Smooth muscle cell (in vitro differentiated cells): ENCODE measurements around the gene ZNF431. TPM values are rescaled to one million over a fixed set of nuclear protein-coding genes. Genes with fewer than 3 reads are reported as not detected.

ENCODE experiments used
- DNase-seq: peaks from one replicate; lab custom pipeline; 2025; ENCODE audit not compliant: unreplicated experiment; lab: John Stamatoyannopoulos, UW
- H2AFZ ChIP-seq: fragments of 200-600 bp; sonication (generic); 2 replicates; pipeline ENCODE4 v1.6.0; 2016; ENCODE audit warnings: antibody characterized with exemption, low read depth, mild to moderate bottlenecking
- H3F3A ChIP-seq: fragments of 200-600 bp; sonication (generic); 2 replicates; pipeline ENCODE4 v1.6.0; 2017; ENCODE audit warnings: antibody characterized with exemption, low read depth
- H3K27ac ChIP-seq: fragments of 200-600 bp; sonication (generic); 2 replicates; pipeline ENCODE4 v1.5.1; 2016; ENCODE audit warnings: low read depth, mild to moderate bottlenecking
- H3K27me3 ChIP-seq: fragments of 200-600 bp; sonication (generic); 2 replicates; pipeline ENCODE4 v1.6.1; 2016; ENCODE audit warnings: low read depth, mild to moderate bottlenecking
- H3K36me3 ChIP-seq: fragments of 200-600 bp; sonication (generic); 2 replicates; pipeline ENCODE4 v1.5.1; 2016; ENCODE audit warnings: low read depth
- H3K4me1 ChIP-seq: fragments of 200-600 bp; sonication (generic); 2 replicates; pipeline ENCODE4 v1.5.1; 2016; ENCODE audit warnings: low read depth
- H3K4me2 ChIP-seq: fragments of 200-600 bp; sonication (generic); 2 replicates; pipeline ENCODE4 v1.6.0; 2016; ENCODE audit warnings: mild to moderate bottlenecking
- H3K4me3 ChIP-seq: fragments of 200-600 bp; sonication (generic); 2 replicates; pipeline ENCODE4 v1.5.1; 2016; ENCODE audit warnings: mild to moderate bottlenecking
- H3K79me2 ChIP-seq: fragments of 200-600 bp; sonication (generic); 2 replicates; pipeline ENCODE4 v1.6.0; 2016; ENCODE audit warnings: low read depth, mild to moderate bottlenecking
- H3K9ac ChIP-seq: fragments of 200-600 bp; sonication (generic); 2 replicates; pipeline ENCODE4 v1.6.0; 2016; ENCODE audit warnings: low read depth
- H3K9me3 ChIP-seq: fragments of 200-600 bp; sonication (generic); replicated peaks from 2 replicates; pipeline ENCODE4 v1.5.1; 2016; ENCODE audit warnings: low read depth
- H4K20me1 ChIP-seq: fragments of 200-600 bp; sonication (generic); 2 replicates; pipeline ENCODE4 v1.6.0; 2016; ENCODE audit warnings: low read depth
- CTCF ChIP-seq: fragments of 200-600 bp; sonication (generic); IDR thresholded peaks from 2 replicates; pipeline ENCODE4 v1.5.1; 2017; ENCODE audit warnings: borderline replicate concordance, mild to moderate bottlenecking, antibody characterized with exemption; ENCODE audit not compliant: insufficient read depth, poor library complexity, severe bottlenecking
- whole genome bisulfite sequencing: methylation state at CpG from one replicate; pipeline ENCODE4 v1.1.7; 2016; ENCODE audit warnings: low lambda C conversion rate; 5-methylcytosine and 5-hydroxymethylcytosine counted together
- polyA plus RNA-seq: library from polyadenylated mRNA; unstranded; fragments of >200 nt; fragmentation: Nextera tagmentation; extraction: Ambion mirVana; gene quantifications from 2 replicates; pipeline ENCODE4 v1.2.1, GENCODE V29; 2016
- total RNA-seq: library from RNA; depleted of rRNA; stranded (reverse); fragments of >200 nt; gene quantifications from 2 replicates; pipeline ENCODE4 v1.2.3, GENCODE V29; 2014

Gene ZNF431
- total and polyA plus RNA-seq, 2 experiments from 2014 or later, result 5.2 to 14.7 TPM

- DNase-seq, result no peak
- Histone ChIP-seq H4K20me1 (no peaks in the 10 kb centered on the region), H3K9ac (no peak overlapping the region), H3K4me1 (no peaks in the 10 kb centered on the region), H3K27ac (peak overlapping the region; percentile 70), H2AFZ (no peak overlapping the region), H3K4me2 (no peak overlapping the region), H3K79me2 (peaks cover 34% of the 10 kb centered on the region), H3K4me3 (no peak overlapping the region), H3K9me3 (no peaks in the 10 kb centered on the region), H3F3A (no peaks in the 10 kb centered on the region), H3K27me3 (no peaks in the 10 kb centered on the region), H3K36me3 (no peaks in the 10 kb centered on the region)
- 76% methylated on average over 2 of the region's 2 CpGs for WGBS
- TF ChIP-seq CTCF, result no peak
Observed at GRCh38 chr19:21098291-21098690, 43.5 kb upstream of the ZNF431 start.

DNA sequence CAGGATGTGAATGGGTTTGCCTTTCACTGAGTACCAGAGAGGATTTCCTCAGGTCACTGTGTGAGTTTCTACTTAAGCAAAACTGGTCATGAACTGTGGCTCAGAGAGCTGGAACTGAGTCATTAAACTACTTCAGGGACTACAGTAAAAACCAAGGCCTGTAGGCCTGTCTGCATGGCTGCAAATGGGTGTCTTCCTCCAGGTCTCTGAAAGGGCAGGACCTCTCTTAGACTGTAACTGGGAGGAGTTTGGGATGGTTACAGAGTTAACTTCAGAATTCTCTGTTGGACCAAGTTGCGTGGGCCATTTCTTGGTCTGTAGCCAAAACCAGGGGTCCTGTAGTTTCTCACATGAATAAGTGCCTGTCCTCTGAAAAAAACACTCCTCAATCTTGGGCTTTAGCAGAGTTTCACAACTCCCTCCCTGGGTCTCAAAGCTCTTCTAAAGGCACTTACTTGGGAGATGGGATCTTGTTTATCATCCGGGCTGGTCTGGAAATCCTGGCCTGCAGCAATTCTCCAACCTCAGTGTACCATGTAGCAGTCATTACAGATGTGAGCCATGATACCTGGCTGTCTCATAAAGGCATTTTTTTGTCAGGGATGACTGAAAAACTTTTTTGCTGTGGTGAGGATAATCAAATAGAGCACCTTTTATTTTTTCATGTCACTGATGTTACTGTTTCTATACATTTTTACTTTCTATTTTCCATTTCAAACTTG lies 40.2 kb upstream of the ZNF431 start:
- Histone ChIP-seq H3K36me3 (no peaks in the 10 kb centered on the region), H3K79me2 (peaks cover 4% of the 10 kb centered on the region), H3F3A (no peaks in the 10 kb centered on the region), H4K20me1 (no peaks in the 10 kb centered on the region), H3K4me1 (no peaks in the 10 kb centered on the region), H3K4me3 (no peak overlapping the region), H3K27ac (peak overlapping the region; percentile 49), H3K27me3 (no peaks in the 10 kb centered on the region), H3K4me2 (peak overlapping the region; percentile 16), H3K9me3 (no peaks in the 10 kb centered on the region), H3K9ac (no peak overlapping the region), H2AFZ (no peak overlapping the region)
- TF ChIP-seq CTCF, result no peak
- WGBS, result 17% methylated on average over 2 of the region's 2 CpGs
- DNase-seq, result no peak

DNA sequence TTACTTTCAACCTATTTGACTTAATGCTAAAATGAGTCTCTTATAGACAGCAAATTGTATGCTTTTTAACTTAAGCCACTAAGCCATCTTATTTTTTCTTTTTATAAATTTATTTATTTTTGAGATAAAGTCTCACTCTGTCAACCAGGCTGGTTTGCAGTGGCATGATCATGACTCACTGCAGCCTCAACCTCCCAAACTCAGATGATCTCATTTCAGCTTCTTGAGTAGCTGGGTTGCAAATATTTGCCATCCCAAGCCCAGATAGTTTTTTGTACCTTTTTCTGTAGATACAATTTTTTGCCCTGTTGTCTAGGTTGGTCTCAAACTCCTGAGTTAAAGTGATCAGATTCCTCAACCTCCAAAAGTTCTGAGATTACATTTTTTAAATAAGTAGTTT lies 32.7 kb upstream of the ZNF431 start:
- no peaks in the 10 kb centered on the region for H3K9me3 ChIP-seq
- peaks cover 16% of the 10 kb centered on the region for H3K79me2 ChIP-seq
- H3F3A ChIP-seq, result no peaks in the 10 kb centered on the region
- no peak overlapping the region for H3K4me2 ChIP-seq
- DNase-seq, result no peak
- no peak overlapping the region for H2AFZ ChIP-seq
- H3K27ac ChIP-seq, result peak overlapping the region; percentile 38
- H3K9ac ChIP-seq, result no peak overlapping the region
- H3K4me1 ChIP-seq, result no peaks in the 10 kb centered on the region
- no peaks in the 10 kb centered on the region for H4K20me1 ChIP-seq
- no peak overlapping the region for H3K4me3 ChIP-seq
- TF ChIP-seq CTCF, result no peak
- H3K36me3 ChIP-seq, result no peaks in the 10 kb centered on the region
- no peaks in the 10 kb centered on the region for H3K27me3 ChIP-seq

DNA sequence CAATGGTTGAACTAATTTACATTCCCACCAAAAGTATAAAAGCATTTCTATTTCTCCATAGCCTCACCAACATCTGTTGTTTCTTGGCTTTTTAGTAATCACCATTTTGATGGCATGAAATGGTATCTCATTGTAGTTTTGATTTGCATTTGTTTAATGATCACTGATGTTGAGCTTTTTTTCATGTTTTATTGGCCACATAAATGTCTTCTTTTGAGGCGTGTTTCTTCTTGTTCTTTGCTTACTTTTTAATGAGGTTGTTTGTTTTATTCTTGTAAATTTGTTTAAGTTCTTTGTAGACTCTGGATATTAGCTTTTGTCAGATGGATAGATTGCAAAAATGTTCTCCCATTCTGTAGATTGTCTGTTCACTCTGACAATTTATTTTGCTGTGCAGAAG lies 31.7 kb upstream of the ZNF431 start:
- Histone ChIP-seq H3K27me3 (no peaks in the 10 kb centered on the region), H3F3A (no peaks in the 10 kb centered on the region), H3K79me2 (peaks cover 16% of the 10 kb centered on the region), H3K27ac (no peak overlapping the region), H3K36me3 (peaks cover 7% of the 10 kb centered on the region), H3K9me3 (no peaks in the 10 kb centered on the region), H4K20me1 (no peaks in the 10 kb centered on the region), H3K4me3 (no peak overlapping the region), H3K4me1 (no peaks in the 10 kb centered on the region), H3K9ac (no peak overlapping the region), H3K4me2 (no peak overlapping the region), H2AFZ (no peak overlapping the region)
- 100% methylated on average over 1 of the region's 1 CpG for WGBS
- no peak for DNase-seq
- TF ChIP-seq CTCF, result no peak
